Panc1 (cell line): ENCODE results near the gene KATNA1.

Experiments used
- CTCF ChIP-seq: fragments of 450-650 bp; IDR thresholded peaks from 2 replicates; pipeline ENCODE4 v1.5.1; 2017; ENCODE audit warnings: mild to moderate bottlenecking
- TCF7L2 ChIP-seq: IDR thresholded peaks from 2 replicates; pipeline ENCODE4 v1.6.1; 2011; ENCODE audit warnings: mild to moderate bottlenecking, low read depth, low read length, inconsistent platforms
- TF ChIP-seq, protein P1 (sequence below), 2 experiments: IDR thresholded peaks; 2 replicates each; pipeline ENCODE4 v1.6.1; 2011 to 2012; ENCODE audit warnings: low read depth in 2 of 2, control low read depth in 1 of 2, low read length in 1 of 2, mild to moderate bottlenecking in 1 of 2, moderate library complexity in 1 of 2; ENCODE audit not compliant: insufficient read depth in 1 of 2

GRCh38 chr6:149545754-149546471, 102.6 kb downstream of the KATNA1 start, which contains the start of gene PPIL4:
- peak; percentile 95 for TF ChIP-seq CTCF
- TF ChIP-seq, protein P1, sequence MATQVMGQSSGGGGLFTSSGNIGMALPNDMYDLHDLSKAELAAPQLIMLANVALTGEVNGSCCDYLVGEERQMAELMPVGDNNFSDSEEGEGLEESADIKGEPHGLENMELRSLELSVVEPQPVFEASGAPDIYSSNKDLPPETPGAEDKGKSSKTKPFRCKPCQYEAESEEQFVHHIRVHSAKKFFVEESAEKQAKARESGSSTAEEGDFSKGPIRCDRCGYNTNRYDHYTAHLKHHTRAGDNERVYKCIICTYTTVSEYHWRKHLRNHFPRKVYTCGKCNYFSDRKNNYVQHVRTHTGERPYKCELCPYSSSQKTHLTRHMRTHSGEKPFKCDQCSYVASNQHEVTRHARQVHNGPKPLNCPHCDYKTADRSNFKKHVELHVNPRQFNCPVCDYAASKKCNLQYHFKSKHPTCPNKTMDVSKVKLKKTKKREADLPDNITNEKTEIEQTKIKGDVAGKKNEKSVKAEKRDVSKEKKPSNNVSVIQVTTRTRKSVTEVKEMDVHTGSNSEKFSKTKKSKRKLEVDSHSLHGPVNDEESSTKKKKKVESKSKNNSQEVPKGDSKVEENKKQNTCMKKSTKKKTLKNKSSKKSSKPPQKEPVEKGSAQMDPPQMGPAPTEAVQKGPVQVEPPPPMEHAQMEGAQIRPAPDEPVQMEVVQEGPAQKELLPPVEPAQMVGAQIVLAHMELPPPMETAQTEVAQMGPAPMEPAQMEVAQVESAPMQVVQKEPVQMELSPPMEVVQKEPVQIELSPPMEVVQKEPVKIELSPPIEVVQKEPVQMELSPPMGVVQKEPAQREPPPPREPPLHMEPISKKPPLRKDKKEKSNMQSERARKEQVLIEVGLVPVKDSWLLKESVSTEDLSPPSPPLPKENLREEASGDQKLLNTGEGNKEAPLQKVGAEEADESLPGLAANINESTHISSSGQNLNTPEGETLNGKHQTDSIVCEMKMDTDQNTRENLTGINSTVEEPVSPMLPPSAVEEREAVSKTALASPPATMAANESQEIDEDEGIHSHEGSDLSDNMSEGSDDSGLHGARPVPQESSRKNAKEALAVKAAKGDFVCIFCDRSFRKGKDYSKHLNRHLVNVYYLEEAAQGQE (IDR thresholded peaks at IDR 0.05; ENCODE audit: insufficient read depth in 1 of 2, low read depth in 2 of 2, low read length in 1 of 2) = no peak
- TF ChIP-seq TCF7L2 = peak; percentile 70; the same call in 1 of the 2 replicates
